Right atrium auricular region (tissue), 2 donors: ENCODE results near the gene BCOR. TPM values are rescaled to one million over a fixed set of nuclear protein-coding genes. Genes with fewer than 3 reads are reported as not detected.

Experiments used
- DNase-seq: peaks from one replicate; pipeline ENCODE4 v3.0.0-alpha.2; 2019; ENCODE audit warnings: low spot score
- H3K27ac ChIP-seq, 2 donors: fragments of 200-600 bp; sonication (generic); 1 replicate in 1 of 2; 2 replicates in 1 of 2; pipeline ENCODE4 v1.5.1; 2016 to 2019
- H3K27me3 ChIP-seq, 2 donors: fragments of 200-600 bp; sonication (generic); one replicate each; pipeline versions ENCODE4 v1.5.1 to v1.6.0; 2017 to 2019
- H3K36me3 ChIP-seq: fragments of 200-600 bp; sonication (generic); one replicate; pipeline ENCODE4 v1.5.1; 2016
- H3K4me1 ChIP-seq, 2 donors: fragments of 200-600 bp; sonication (generic); one replicate each; pipeline versions ENCODE4 v1.5.1 to v1.6.0; 2017 to 2019
- H3K4me3 ChIP-seq, 2 donors: fragments of 200-600 bp; sonication (generic); 1 replicate in 1 of 2; 2 replicates in 1 of 2; pipeline ENCODE4 v1.5.1; 2017 to 2019; ENCODE audit warnings: mild to moderate bottlenecking in 1 of 2, moderate library complexity in 1 of 2
- H3K9me3 ChIP-seq, 2 donors: fragments of 200-600 bp; sonication (generic); one replicate each; pipeline ENCODE4 v1.5.1; 2019
- CTCF ChIP-seq, 2 donors: fragments of 200-600 bp; sonication (generic); IDR thresholded peaks; one replicate each; pipeline ENCODE4 v1.5.1; 2019; ENCODE audit warnings: antibody characterized with exemption in 2 of 2
- total RNA-seq, 2 donors: library from RNA; depleted of rRNA; stranded (reverse); fragments of >200 nt; gene quantifications; one replicate each; pipeline ENCODE4 v1.1.0, GENCODE V29; 2016

The BCOR gene
- total RNA-seq, 2 donors from 2014 or later = 24.3 to 37.1 TPM

DNA sequence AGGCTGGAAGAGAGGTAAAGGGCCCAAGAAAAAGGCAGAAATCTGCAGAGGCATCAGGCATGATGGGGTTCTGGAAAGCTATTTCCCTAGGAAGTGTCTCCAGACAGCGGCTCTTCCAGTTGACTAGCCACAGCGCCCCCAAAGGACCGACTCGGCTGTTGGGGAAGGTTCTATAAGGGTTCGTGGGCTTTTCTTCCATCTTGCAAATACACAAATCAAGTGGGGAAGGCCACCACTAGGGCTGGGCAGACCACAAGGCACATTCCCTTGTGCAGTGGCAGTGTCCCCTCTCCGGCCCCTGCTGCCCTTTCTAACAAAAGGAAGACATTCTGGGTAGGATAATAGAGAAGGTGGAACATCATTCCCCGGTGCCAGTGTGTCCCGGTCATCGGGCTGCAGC is 18.2 kb downstream of the BCOR start:
- H3K27ac ChIP-seq = no peak overlapping the region

DNA sequence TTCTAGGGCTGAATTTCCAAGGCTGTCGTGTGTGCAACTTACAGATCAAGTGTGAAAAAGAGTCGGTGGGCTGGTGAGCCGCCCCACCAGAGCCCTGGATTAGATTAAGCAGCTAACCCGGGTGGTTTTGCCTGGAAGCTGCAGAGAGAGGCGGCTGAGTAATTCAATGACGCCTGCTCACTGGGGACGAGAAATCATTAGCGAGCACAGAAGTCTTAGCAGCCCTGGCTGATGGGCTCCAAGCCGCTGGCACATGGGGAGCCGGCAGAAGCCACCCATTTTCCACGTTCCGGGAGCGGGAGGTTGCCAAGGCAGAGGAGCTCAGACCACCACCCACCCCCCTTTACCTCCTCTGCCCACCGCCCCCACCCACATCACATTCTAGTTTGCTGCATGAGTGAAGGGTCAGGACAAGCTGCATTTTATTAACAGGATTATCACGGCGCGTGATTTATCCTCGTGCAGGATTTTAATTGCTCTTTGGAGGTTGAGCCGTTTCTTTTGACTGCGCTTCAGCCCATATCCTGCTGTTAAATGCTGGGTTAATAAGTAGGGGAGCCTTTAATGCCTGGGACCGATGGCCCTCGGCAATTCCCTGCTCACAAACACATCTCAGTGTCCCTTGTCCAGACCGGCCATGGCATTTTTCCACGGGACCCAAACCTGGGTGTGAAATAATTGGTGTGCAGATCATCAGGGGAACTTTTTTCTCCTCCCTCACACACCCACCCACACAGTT is 19.1 kb downstream of the BCOR start:
- Histone ChIP-seq H3K4me1 (peaks cover 0 to 38% of the 10 kb centered on the region in 2 donors), H3K27ac (no peak overlapping the region), H3K27me3 (no peaks in the 10 kb centered on the region), H3K9me3 (no peaks in the 10 kb centered on the region), H3K36me3 (peaks cover 15% of the 10 kb centered on the region), H3K4me3 (no peak overlapping the region)
- DNase-seq = no peak
- no peak for TF ChIP-seq CTCF (IDR thresholded peaks at IDR 0.05)

More for the DNA sequence above, 18.2 kb downstream of the BCOR start:
- H3K27me3 ChIP-seq = no peaks in the 10 kb centered on the region
- no peak for TF ChIP-seq CTCF (IDR thresholded peaks at IDR 0.05)
- no peaks in the 10 kb centered on the region for H3K9me3 ChIP-seq
- H3K36me3 ChIP-seq = peaks cover 6% of the 10 kb centered on the region
- H3K4me1 ChIP-seq = peaks cover 0 to 47% of the 10 kb centered on the region in 2 donors
- DNase-seq = no peak
- no peak overlapping the region for H3K4me3 ChIP-seq

GRCh38 chrX:40077906-40078305 is 19.9 kb downstream of the BCOR start:
- Histone ChIP-seq H3K9me3 (no peaks in the 10 kb centered on the region), H3K4me3 (no peak overlapping the region), H3K27me3 (no peaks in the 10 kb centered on the region), H3K27ac (peak overlapping the region in 1 of 2 donors; percentile 53), H3K36me3 (peaks cover 22% of the 10 kb centered on the region), H3K4me1 (peaks cover 0 to 30% of the 10 kb centered on the region in 2 donors)
- DNase-seq = no peak
- no peak for TF ChIP-seq CTCF (IDR thresholded peaks at IDR 0.05)

DNA sequence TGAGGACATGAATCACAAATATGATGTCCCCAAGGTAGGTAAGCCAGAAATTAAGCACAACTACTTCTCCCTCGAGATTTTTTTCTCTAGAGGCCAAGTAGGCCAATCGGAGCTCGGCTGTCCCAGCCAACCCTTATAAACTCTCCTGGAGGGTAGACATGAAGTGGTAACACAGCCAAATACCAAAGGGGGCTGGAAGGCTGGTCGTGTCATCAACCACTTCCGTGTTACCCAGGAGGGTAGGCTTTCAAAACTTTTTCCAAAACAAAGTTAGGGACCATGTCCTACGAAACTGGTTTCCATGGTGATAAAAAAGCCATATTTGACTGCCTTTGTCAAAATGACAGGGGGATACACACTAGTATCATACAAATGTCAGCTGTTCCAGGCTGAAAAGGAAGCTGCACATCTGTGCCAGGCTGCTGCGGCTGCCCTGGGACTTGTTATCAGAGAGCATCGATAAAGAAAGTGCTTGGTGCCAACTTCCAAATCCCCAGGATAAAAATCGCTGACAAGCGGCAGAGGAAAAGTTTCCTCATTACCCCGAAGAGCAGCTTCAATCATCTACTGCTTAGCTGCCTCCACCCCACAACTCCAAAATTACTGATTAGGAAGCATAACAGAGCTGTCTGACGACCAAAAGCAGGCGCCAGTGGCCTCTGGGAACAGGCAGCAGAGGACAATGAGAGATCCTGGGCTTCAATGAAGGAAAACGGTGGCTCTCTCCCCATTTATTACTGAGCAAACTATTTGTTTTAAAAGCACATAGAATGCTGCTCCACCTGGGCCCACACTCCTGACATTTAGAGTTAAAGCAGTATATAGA is 20.8 kb downstream of the BCOR start:
- Histone ChIP-seq H3K4me3 (no peak overlapping the region), H3K27ac (peak overlapping the region; percentile 38 to 53), H3K27me3 (no peaks in the 10 kb centered on the region), H3K36me3 (peaks cover 28% of the 10 kb centered on the region), H3K4me1 (peaks cover 0 to 21% of the 10 kb centered on the region in 2 donors), H3K9me3 (no peaks in the 10 kb centered on the region)
- TF ChIP-seq CTCF (IDR thresholded peaks at IDR 0.05) = no peak
- no peak for DNase-seq

DNA sequence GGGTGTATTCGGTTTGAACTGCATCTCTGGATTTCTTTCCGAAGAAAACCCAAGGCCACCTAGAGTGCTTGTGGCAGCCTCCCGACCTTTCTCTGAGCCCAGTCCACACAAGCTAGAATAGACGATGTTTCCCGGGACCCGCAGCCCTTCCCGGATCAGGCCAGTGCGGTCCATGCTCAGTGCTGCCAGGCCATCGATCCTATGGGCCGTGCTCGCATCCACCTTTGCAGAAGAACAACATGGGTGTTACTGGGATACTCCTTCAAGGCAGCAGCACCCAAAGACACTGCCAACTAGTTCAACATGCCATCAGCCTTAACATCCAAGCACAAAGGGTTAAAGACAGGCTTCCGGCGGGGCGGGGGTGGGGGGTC is 22.8 kb downstream of the BCOR start:
- TF ChIP-seq CTCF (IDR thresholded peaks at IDR 0.05) = no peak
- no peaks in the 10 kb centered on the region for H3K9me3 ChIP-seq
- H3K27ac ChIP-seq = no peak overlapping the region
- DNase-seq = no peak
- peaks cover 32% of the 10 kb centered on the region for H3K36me3 ChIP-seq
- peaks cover 0 to 14% of the 10 kb centered on the region in 2 donors for H3K4me1 ChIP-seq
- H3K4me3 ChIP-seq = no peak overlapping the region
- no peaks in the 10 kb centered on the region for H3K27me3 ChIP-seq
